Effector CD4-positive, alpha-beta T cell (primary cell): ENCODE results near the gene RALGPS2.
"Not testable (repeated sequence)": the region's sequence is repeated elsewhere in the genome, so short reads cannot be mapped to it uniquely, and the experiment has no call there.

Experiments used
- DNase-seq: peaks from one replicate; pipeline ENCODE4 v3.0.0-alpha.2; 2020

The RALGPS2 gene

DNA sequence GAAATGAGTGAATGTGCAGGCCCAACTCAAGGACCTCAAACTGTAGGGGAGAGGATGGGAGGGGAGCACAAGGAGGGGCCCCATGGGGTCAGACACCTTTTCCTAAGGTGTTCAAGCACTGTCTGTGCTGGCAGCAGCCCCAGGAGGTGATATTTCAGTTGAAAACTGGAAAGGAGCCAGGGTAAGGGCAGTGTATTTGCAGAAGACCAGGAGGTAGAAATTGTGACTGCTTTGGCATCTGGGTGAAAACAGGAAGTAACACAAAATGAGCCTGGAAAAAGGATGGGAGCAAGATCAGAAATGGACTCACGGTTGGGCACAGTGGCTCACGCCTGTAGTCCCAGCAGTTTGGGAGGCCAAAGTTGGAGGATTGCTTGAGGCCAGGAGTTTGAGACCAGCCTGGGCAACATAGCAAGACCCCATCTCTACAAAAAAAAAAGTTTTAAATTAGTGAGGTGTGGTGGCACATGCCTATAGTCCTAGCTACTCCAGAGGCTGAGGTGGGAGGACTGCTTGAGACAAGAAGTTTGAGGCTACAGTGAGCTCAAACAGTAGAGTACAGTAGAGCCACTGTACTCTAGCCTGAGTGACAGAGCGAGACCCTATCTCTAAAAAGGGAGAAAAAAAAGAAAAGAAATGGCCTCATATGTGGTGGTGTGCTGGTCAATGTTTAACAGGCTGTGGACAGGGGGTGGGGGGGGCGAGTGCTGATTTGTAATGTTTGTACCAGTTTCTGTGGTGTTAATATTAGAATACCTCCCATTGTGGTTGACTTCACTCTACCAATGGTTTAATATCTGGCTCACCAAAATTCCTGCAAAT is 222.0 kb downstream of the RALGPS2 start:
- DNase-seq: no peak

DNA sequence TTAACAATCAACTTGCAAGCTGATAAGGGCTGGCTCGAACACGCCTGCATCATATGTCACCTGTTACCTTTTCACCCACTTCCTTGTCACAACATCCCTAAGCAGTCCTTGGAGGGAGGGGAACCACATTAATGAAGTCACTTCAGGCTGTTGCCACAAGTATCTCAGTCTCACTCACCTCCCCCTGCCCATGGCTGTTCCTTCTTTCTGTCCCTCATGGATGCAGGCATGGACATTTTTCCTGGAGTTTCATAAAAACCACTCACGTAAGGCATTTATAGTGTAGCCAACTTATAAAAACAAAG is 222.6 kb downstream of the RALGPS2 start:
- no peak for DNase-seq

DNA sequence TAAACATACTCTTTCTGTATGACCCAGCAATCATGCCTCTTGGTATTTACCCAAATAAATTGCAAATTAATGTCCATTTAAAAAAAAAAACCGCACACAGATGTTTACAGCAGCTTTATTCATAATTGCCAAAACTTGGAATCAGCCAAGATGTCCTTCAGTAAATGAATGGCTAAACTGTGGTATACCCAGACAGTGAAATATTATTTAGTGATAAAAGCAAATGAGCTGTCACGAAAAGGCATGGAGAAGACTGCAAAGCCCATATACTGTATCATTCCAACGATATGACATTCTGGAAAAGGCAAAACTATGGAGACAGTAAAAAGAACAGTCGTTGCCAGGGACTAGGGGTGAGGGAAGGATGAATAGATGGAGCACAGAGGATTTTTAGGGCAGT is 223.6 kb downstream of the RALGPS2 start:
- no peak for DNase-seq

DNA sequence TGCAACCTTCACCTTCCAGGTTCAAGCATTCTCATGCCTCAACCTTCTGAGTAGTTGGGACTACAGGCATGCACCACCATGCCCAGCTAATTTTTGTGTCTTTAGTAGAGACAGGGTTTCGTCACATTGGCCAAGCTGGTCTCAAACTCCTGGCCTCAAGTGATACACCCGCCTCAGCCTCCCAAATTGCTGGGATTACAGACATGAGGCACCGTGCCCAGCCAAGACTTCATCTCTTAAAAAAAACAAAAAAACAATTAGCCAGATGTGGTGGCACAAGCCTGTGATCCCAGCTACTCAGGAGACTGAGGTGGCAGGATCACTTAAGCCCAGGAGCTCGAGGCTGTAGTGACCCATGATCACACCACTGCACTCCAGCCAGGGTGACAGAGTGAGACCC is 224.8 kb downstream of the RALGPS2 start:
- DNase-seq: not testable (repeated sequence)

DNA sequence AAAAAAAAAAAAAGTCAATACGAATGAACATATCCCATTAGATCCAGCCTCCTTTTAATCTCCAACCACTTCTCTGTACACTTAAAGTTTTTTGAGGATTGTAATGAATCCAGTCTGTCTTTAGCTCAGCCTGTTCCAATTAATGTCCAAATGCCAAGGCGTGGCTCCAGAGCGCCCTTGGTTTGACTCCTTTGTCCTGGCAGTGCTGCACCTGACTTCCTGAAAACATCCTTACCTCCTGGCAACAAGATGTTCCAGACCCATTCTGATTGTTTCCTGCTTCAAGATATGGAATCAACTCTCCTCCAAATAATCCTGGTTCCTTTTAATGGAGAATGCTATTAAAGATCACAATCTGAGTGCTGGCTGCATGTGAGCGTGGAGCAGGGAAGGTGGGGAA is 226.6 kb downstream of the RALGPS2 start:
- no peak for DNase-seq

DNA sequence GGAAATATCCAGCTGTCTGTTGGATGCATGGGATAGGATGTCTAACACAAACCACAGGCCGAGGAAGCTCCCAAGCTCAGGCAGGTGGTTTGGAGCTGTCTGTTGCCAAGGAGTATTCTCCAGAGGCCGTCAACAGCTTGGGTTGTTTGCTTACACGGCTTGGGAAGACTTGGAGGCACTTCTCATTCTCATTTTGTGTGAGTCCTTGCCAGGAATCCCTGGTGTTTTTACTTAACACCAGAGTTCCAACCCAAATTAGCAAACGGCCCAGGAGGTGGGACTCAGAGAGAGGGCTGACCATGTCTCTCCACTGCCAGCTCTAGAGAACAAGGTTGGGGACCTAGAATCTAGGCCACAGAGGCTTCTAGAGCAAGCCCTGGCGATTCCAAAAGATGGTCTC is 228.0 kb downstream of the RALGPS2 start:
- no peak for DNase-seq

DNA sequence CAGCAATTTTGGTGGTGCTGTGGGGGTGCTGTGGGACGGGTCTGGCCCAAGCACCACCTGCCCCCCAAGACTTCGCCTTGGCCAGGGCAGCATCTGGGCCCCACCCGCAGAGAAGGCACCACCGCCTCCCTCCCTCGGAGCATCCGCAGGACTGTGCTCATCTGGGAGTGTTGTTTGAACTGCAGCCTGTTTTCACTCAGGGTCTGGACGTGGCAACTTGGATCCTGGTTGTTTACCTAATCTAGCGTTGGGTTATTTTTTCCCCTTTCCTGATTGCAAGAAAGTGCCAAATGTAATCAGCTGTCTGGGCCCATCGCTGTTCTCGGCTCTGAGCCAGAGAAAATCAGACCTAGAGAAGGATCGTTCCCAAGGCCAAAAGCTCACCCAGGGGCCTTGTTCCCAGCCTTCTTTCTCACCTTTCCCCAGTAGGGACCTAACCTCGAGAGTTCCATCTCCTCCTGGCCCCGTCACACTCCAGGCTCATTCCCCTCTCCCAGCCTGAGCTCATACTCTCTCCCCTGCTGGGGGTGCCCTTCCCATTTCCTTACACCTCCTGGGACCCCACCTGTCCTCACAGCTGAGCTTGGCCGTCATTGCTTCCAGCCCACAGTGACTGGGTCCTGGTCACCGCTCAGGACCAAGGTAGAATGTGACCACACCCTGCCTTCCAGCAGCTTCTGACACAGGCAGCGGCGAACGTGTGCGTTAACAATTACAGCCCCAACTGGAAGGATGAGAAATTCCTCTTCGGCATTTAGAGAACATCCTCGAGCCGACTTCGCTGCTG is 228.7 kb downstream of the RALGPS2 start:
- DNase-seq: no peak

DNA sequence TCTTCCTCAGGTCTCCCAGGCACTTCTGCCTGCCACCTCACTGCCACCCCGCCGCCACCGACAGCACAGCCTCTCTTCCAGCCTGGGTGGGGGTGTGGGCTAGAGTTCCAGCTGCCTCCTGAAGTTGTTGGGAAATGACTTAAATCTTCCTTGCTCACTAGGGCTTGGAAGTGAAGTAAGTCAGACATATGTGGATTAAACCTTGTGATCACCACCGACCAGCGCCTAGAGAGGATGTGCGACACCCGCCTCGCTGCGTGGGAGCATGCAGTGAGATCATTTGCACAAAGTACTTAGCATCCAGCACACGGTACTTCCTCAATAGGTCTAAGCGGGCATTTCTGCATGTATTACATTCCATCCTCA is 229.3 kb downstream of the RALGPS2 start:
- DNase-seq: no peak

DNA sequence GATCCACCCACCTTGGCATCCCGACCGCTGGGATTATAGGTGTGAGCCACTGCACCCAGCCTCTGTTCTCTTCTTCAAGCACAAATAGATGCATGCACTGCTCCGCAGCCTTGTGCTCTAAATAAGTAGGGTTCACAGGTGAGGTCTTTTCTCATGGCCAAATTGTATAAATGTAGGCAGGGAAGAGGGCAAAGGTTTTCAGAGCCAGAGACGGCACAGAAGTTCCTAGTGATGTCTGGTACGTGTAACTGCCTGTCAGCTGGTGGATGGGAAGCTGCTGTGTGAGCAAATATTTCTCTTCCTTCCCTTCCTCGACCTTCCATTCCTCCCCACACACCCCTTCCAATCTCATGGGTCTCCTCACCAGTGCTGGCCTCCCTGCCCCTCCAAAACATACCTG is 229.9 kb downstream of the RALGPS2 start:
- no peak for DNase-seq

DNA sequence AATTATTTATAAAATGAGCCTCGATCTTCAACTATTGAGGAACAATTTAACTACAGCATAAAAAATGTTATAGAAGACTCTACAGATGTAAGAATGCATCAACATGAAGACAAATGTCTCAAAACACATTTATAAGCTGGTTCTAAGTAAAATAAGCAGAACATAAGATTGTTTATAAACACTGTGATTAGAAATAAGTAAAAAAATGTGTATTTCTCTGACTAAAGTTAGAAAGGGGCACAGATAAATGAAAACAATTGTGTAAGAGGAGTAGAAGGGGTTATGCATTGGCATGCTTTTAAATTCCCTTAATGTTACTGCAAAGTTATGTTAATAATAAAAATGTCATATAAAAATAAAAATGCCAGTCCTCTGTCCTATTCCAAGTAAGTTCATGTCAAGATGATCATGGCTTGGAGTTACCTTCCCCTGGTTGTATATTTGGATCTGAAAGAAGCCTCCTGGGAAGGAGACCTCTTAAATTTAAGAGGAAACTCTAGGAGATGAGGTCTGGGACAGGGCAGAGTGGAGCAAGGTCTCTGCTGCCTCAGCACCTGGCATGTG is 230.4 kb downstream of the RALGPS2 start:
- DNase-seq: no peak

DNA sequence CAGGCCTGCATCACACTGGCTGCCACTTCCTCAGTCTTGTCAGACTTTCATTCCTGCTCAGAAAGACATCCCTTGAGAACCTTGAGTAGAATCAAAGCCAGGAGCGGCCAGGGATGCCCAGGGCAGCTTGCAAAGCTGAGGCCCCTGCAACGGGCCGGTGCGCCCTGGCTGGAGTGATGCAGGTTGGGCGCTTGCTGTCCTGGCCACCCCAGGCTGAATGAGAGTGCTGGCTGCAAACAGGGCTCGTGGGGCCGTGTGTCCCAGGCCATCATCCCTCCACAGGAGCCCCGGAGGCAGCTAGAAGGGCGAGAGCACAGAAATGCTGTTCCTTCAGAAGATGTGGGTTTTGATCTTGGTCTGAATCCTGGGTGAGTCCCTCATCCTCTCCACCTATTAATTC is 233.4 kb downstream of the RALGPS2 start:
- DNase-seq: no peak

DNA sequence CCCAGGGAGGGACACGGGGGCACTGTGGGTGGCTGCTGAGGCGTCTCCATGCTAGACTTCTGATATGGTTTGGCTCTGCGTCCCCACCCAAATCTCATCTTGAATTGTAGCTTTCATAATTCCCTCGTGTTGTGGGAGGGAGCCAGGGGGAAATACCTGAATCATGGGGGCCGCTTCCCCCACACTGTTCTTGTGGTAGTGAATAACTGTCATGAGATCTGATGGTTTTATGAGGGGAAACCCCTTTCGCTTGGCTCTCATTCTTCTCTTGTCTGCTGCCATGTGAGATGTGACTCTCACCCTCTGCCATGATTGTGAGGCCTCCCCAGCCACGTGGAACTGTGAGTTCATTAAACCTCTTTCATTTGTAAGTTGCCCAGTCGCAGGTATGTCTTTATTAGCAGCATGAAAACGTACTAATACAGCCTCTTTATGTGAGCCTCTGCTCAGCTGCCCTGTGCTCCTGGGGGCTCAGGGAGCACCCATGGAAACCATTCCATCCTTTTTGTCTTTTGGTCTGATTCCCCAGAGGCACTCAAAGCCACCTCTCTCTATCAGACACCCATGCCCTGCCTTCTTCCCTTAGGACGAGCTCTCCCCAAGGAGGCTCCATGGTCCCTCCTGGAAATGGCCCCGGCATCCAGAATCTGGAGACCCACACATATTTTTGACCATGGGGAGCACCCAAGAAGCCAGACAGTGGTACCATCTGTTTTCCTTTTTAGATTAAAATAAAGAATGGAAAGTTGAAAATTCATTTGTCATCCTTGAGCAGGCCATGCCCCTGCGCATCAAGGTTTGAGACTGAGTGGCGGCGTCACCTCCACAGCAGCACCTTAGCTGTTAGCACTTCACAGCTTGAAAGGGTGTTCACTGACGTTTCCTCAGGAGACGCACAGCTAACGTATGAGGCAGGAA is 234.8 kb downstream of the RALGPS2 start:
- DNase-seq: no peak

DNA sequence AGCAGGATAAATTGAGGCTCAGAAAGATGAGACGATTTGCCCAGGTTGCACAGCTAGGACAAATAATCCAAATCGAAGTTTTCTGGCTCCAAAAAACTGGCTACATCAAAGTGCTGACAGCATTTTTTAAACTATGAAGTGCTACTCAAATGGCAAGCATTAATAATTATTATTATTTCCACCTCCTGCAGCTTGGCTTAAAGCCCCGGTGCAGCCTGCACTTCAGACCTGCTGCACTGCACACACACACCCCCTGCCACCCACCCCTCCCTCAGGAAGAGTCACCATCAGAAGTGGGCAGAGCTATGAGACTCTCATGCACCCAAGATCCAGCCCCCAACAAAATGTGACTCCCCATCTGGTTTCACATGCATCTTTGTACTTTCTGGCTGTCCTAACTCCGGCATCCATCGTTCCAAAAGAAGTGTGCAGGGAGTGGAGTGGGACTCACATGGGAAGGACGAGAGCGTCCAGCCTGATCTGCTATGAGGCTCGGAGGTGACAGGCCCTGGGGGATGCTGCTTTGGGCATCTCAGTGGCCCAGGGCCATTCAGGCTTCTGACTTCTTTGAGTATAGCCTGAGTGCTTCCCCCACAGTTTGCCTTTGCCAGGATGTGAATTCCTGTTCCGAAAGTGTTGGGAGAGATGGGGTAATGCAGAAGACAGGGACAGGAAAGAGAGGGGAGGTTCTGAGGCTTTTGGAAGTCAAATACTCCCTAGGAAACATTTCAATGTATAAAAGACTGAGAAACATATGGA is 235.6 kb downstream of the RALGPS2 start:
- no peak for DNase-seq

DNA sequence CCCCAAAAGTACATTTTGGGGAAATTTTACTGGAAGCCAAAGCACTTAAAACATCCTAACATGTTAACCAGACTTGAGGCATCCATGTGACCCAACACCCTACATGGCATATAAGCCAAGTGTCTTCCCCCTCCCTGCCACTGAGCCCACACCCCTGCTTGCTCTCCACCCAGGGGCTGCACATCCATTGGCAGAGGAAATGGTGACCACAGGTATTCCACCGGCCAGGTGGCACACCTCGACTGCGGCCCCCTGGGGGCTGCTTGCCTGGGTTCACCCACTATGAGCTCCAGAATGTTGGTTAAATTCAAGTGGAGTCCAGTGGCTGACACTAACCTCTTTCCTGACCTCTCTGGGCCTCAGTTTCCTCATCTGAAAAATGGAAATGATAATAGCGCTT is 236.3 kb downstream of the RALGPS2 start:
- DNase-seq: no peak

DNA sequence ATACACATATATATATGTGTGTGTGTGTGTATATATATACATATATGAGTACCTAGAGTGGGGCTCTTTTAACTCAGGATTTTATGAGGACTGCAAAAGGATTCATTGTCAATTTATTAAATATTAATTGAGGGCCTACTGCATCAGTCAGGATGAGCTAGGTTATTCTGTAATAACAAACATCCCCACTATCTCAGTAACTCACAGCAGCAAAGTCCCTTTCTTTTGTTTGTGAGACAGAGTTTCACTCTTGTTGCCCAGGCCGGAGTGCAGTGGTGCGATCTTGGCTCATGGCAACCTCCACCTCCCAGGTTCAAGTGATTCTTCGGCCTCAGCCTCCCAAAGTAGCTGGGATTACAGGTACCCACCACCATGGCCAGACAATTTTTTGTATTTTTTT is 236.8 kb downstream of the RALGPS2 start:
- DNase-seq: no peak

DNA sequence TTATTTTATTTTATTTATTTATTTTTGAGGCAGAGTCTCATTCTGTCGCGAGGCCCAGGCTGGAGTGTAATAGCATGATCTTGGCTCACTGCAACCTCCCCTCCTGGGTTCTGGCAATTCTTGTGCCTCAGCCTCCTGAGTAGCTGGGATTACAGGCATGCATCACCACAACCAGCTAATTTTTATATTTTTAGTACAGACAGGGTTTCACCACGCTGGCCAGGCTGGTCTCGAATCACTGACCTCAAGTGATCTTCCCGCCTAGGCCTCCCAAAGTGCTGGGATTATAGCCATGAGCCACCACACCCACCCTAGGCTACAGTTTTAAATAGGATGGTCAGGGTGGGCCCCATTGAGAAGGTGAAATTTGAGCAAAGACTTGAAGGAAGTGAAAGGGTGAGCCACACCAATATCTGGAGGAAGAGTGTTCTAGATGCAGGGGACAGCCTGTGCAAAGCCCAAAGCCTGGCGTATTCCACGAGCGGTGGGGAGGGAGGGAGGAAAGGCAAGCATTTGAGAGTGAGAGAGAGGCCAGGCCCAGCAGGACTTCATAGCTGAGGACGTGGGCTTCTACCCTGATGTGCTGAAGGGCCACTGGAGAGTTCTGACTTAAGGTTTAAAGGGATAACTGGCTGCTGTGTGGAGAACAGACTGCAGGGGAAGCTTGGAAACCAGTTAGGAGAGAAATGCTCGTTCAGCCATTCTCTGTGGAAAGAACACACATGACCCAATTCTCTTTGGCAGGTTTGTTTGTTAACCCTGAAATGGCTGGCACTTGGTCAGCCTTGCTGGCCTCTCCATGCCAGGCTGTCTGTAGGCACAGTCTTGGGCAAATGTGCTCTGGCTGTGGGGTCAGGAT is 238.0 kb downstream of the RALGPS2 start:
- DNase-seq: no peak

DNA sequence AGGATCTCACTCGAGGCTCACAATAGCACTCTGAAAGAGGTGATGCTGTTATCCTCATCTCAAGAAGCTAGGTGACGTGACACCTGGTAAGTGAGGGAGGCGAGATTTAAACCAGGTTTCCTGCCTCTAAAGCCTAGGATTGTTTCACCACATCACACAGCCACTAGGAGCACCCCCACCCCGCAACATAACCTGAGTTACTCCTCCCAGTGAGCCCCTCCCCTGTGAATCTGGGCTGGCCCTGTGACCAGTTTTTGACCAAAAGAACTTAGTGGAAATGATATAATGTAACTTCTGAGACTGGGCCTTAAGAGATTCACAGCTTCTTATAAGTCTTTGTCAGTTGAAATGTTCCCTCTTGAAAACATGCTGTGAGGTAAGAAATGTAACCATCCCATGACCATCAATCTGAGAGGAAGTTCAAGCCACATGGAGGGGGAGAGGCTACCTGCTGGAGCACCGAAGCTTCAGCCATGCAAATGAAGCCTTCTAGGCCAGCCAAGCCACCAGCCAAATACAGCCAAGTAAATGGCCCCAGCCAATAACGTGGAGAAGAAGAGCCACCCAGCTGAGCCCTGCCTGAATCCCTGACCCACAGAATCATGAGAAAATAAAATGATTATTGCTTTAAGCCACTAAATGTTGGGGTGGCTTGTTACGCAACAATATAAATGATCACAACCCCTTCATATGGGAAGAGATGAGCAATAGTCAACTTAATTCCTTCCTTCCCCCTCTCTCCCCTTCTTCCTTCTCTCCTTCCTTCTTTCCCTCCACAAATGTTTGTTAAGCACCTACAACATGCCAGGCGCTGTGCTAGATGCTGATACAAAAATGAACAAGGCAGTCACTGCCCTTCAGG is 239.7 kb downstream of the RALGPS2 start:
- DNase-seq: no peak

DNA sequence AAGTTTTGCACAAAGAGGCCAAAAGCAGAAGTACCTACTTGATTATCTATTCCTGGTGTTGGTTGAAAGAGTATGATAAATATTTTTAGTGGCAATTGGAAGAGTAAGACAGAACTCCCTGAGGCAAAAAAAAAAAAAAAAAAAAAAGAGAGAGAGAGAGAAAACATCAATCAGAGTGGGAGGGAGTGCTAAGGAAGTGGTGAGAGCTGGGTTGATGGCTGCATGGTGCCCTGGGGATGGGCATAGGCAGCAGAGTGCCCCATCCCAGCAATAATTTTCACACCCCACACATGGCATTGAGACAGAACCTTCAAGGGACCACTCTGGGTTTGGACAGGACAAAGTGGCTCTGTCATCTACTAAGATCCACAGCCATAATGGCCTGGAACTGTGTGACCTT is 241.3 kb downstream of the RALGPS2 start:
- DNase-seq: no peak

DNA sequence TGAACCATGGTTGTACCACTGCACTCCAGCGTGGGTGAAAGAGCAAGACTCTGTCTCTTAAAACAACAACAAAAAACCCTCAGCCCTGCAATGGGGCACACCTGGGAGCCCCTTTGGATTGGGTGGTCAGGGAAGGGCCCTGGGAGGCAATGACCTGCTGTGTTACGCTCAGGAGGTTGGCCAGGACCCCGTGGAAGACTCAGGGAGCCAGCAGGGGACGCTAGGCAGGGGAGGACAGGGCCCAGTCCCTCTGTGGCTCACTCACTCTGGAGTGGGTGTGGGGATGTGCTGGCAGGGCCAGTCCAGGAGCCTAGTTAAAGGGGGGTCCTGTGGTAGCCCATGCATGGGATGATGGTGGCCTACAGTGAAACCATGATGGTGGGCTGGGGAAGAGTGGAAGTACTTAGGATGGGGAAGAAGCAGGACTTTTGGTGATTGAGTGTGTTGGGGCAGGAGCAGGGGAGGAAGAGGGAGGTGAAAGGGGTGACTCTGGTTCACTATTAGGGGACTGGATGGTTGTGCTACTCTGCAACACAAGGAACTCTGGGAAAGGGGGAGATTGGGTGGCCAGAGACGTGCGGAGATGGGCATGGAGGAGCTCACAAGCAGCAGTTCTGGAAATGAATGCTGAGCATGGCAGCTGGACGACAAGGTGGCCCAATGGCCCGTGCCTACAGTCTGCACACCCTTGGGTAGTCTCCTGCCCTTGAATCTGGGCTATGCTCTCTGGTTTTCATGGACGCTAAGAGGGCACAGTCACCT is 244.4 kb downstream of the RALGPS2 start:
- no peak for DNase-seq

DNA sequence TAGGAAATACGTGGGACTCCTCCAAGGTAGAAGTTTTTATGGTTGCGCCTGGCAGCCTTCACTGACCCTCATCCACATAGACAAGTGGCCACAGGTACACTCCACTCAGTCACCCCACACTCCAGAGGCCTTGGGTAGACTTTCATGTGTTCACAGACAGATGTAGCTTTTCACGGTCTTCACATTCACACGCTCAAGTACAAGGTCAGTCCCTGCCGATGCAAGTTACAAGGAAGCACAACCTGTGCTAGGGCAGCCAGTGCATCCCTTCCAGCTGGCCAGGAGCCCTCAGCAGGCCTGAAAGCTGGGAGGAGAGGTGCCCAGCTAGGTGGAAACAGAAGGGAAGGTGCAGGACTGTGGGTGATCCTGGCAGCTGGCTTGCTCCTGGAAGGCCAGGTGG is 245.1 kb downstream of the RALGPS2 start:
- DNase-seq: no peak
